ENCODE data around the gene IGF2BP3. TPM values are rescaled to one million over a fixed set of nuclear protein-coding genes. Genes with fewer than 3 reads are reported as not detected.
A peak's percentile ranks its signal among the peaks of the same experiment; 100 is the strongest.

IGF2BP3 gene
- total RNA-seq, 1 donor from 2014 or later, result 107 TPM

GRCh38 chr7:23295401-23295697 is 174.9 kb downstream of the IGF2BP3 start:
- no peak overlapping the region for H3K4me3 Mint-ChIP-seq
- H3K27me3 Mint-ChIP-seq, result peaks cover 6% of the 10 kb centered on the region
- TF ChIP-seq CTCF (conservative IDR thresholded peaks at IDR 0.05), result no peak

GRCh38 chr7:23294549-23295400 is 175.5 kb downstream of the IGF2BP3 start:
- H3K4me3 Mint-ChIP-seq, result peak overlapping the region; percentile 17

More at GRCh38 chr7:23295401-23295697, 174.9 kb downstream of the IGF2BP3 start:
- DNase-seq (ENCODE audit: extremely low spot score, unreplicated experiment), result no peak
- Mint-ChIP-seq H3K9me3 (peaks cover 5% of the 10 kb centered on the region), H3K27ac (no peak overlapping the region), H3K4me1 (ENCODE audit: unreplicated experiment) (peaks cover 10% of the 10 kb centered on the region), H3K36me3 (no peaks in the 10 kb centered on the region)

GRCh38 chr7:23293500-23294073 is 176.7 kb downstream of the IGF2BP3 start:
- H3K36me3 Mint-ChIP-seq, result no peaks in the 10 kb centered on the region
- no peak for DNase-seq (ENCODE audit: extremely low spot score, unreplicated experiment)
- no peak for TF ChIP-seq CTCF (conservative IDR thresholded peaks at IDR 0.05)
- H3K4me3 Mint-ChIP-seq, result no peak overlapping the region
- H3K27me3 Mint-ChIP-seq, result peaks cover 3% of the 10 kb centered on the region
- H3K27ac Mint-ChIP-seq, result no peak overlapping the region
- H3K9me3 Mint-ChIP-seq, result no peaks in the 10 kb centered on the region
- no peaks in the 10 kb centered on the region for H3K4me1 Mint-ChIP-seq (ENCODE audit: unreplicated experiment)

More at GRCh38 chr7:23294549-23295400, 175.5 kb downstream of the IGF2BP3 start:
- no peak overlapping the region for H3K27ac Mint-ChIP-seq
- no peaks in the 10 kb centered on the region for H3K36me3 Mint-ChIP-seq
- H3K9me3 Mint-ChIP-seq, result peaks cover 5% of the 10 kb centered on the region
- TF ChIP-seq CTCF (conservative IDR thresholded peaks at IDR 0.05), result no peak
- no peak for DNase-seq (ENCODE audit: extremely low spot score, unreplicated experiment)
- H3K4me1 Mint-ChIP-seq (ENCODE audit: unreplicated experiment), result peaks cover 6% of the 10 kb centered on the region
- peaks cover 6% of the 10 kb centered on the region for H3K27me3 Mint-ChIP-seq

- H3K27me3 Mint-ChIP-seq, result peaks cover 3% of the 10 kb centered on the region
- no peak for DNase-seq (ENCODE audit: extremely low spot score, unreplicated experiment)
- H3K9me3 Mint-ChIP-seq, result no peaks in the 10 kb centered on the region
- no peak for TF ChIP-seq CTCF (conservative IDR thresholded peaks at IDR 0.05)
- H3K4me3 Mint-ChIP-seq, result no peak overlapping the region
- no peak overlapping the region for H3K27ac Mint-ChIP-seq
- H3K4me1 Mint-ChIP-seq (ENCODE audit: unreplicated experiment), result no peaks in the 10 kb centered on the region
- H3K36me3 Mint-ChIP-seq, result no peaks in the 10 kb centered on the region
These were observed 177.7 kb downstream of the IGF2BP3 start for GRCh38 chr7:23292623-23293022.

GRCh38 chr7:23291957-23292560 is 178.2 kb downstream of the IGF2BP3 start:
- H3K27ac Mint-ChIP-seq, result no peak overlapping the region
- no peak for TF ChIP-seq CTCF (conservative IDR thresholded peaks at IDR 0.05)
- no peaks in the 10 kb centered on the region for H3K36me3 Mint-ChIP-seq
- H3K9me3 Mint-ChIP-seq, result no peaks in the 10 kb centered on the region
- H3K4me1 Mint-ChIP-seq (ENCODE audit: unreplicated experiment), result no peaks in the 10 kb centered on the region
- peaks cover 3% of the 10 kb centered on the region for H3K27me3 Mint-ChIP-seq
- no peak for DNase-seq (ENCODE audit: extremely low spot score, unreplicated experiment)
- H3K4me3 Mint-ChIP-seq, result no peak overlapping the region
